22Rv1 (cell line): ENCODE measurements around the gene QSER1.

Source experiments
- ZFX ChIP-seq: fragments of 450-650 bp; IDR thresholded peaks from 2 replicates; pipeline ENCODE4 v1.6.1; 2017; ENCODE audit warnings: antibody characterized with exemption, borderline replicate concordance
- TF ChIP-seq, protein P1 (sequence below): fragments of 450-650 bp; IDR thresholded peaks from 2 replicates; pipeline ENCODE4 v1.5.1; 2017; ENCODE audit warnings: mild to moderate bottlenecking

DNA sequence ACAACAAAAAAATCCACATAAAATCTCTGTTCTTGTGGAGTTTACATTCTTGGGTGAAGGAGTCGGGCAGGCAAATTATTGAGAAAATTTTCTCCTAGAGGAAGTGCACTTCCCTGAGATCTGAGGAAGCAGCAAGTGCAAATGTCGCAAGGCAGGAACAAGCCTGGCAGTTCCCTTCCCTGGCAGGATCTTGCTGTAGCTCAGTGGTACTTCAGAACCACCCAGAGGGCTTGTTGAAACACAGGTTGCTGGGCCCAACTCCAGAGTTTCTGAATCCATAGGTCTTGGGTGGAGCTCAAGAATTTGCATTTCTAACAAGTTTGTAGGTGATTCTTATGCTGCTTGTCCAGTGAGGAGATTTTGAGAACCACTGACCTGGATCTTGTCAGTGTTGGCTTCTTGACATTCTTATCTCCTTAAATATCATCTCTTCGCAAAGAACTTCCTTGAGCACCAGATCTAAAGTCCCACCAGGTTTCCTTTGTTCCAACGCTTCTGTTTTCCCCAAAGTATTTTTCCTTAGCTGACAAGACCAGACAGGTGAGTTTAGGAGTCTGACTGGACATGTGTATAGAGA is 9.6 kb downstream of the QSER1 start:
- TF ChIP-seq, protein P1, sequence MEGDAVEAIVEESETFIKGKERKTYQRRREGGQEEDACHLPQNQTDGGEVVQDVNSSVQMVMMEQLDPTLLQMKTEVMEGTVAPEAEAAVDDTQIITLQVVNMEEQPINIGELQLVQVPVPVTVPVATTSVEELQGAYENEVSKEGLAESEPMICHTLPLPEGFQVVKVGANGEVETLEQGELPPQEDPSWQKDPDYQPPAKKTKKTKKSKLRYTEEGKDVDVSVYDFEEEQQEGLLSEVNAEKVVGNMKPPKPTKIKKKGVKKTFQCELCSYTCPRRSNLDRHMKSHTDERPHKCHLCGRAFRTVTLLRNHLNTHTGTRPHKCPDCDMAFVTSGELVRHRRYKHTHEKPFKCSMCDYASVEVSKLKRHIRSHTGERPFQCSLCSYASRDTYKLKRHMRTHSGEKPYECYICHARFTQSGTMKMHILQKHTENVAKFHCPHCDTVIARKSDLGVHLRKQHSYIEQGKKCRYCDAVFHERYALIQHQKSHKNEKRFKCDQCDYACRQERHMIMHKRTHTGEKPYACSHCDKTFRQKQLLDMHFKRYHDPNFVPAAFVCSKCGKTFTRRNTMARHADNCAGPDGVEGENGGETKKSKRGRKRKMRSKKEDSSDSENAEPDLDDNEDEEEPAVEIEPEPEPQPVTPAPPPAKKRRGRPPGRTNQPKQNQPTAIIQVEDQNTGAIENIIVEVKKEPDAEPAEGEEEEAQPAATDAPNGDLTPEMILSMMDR = no peak
- TF ChIP-seq ZFX = no peak
